Kidney epithelial cell (primary cell): ENCODE results near the gene KCNJ16. TPM values are rescaled to one million over a fixed set of nuclear protein-coding genes. Genes with fewer than 3 reads are reported as not detected.
A peak's percentile ranks its signal among the peaks of the same experiment; 100 is the strongest.

Experiments
- DNase-seq: peaks from one replicate; pipeline ENCODE4 v3.0.0-alpha.2; 2010; ENCODE audit warnings: low read depth
- H3K27me3 ChIP-seq: 2 replicates; pipeline ENCODE4 v1.6.0; 2011; ENCODE audit warnings: low read length; ENCODE audit not compliant: control insufficient read depth, insufficient read depth
- H3K36me3 ChIP-seq: 2 replicates; pipeline ENCODE4 v1.5.1; 2011; ENCODE audit warnings: low read length; ENCODE audit not compliant: control insufficient read depth, insufficient read depth
- H3K4me3 ChIP-seq: 2 replicates; pipeline ENCODE4 v1.5.1; 2011; ENCODE audit warnings: low read depth, mild to moderate bottlenecking, control low read depth, low read length
- CTCF ChIP-seq: IDR thresholded peaks from 2 replicates; pipeline ENCODE4 v1.5.1; 2011; ENCODE audit warnings: mild to moderate bottlenecking, moderate library complexity, low read length, control low read depth, inconsistent platforms; ENCODE audit not compliant: insufficient read depth, poor library complexity, severe bottlenecking
- total RNA-seq: library from RNA; depleted of rRNA; stranded (reverse); fragments of >200 nt; gene quantifications from 2 replicates; pipeline ENCODE4 v1.2.3, GENCODE V29; 2015

The KCNJ16 gene
- total RNA-seq, 1 donor from 2014 or later, result 4.1 TPM

- Histone ChIP-seq H3K27me3 (no peaks in the 10 kb centered on the region), H3K36me3 (no peaks in the 10 kb centered on the region), H3K4me3 (no peak overlapping the region)
- TF ChIP-seq CTCF, result no peak
- DNase-seq, result no peak
These were observed 59.8 kb downstream of the KCNJ16 start for GRCh38 chr17:70134777-70135176.

GRCh38 chr17:70136131-70136530, 61.1 kb downstream of the KCNJ16 start:
- TF ChIP-seq CTCF, result no peak
- no peak overlapping the region for H3K4me3 ChIP-seq
- H3K36me3 ChIP-seq, result no peaks in the 10 kb centered on the region
- H3K27me3 ChIP-seq, result no peaks in the 10 kb centered on the region
- no peak for DNase-seq

- TF ChIP-seq CTCF, result no peak
- DNase-seq, result peak; percentile 51
- no peak overlapping the region for H3K4me3 ChIP-seq
- H3K27me3 ChIP-seq, result no peaks in the 10 kb centered on the region
- no peaks in the 10 kb centered on the region for H3K36me3 ChIP-seq
These were observed 62.6 kb downstream of the KCNJ16 start for GRCh38 chr17:70137451-70138230.

GRCh38 chr17:70138291-70138865, 63.4 kb downstream of the KCNJ16 start:
- no peaks in the 10 kb centered on the region for H3K27me3 ChIP-seq
- peak; percentile 12 for DNase-seq
- no peaks in the 10 kb centered on the region for H3K36me3 ChIP-seq
- no peak overlapping the region for H3K4me3 ChIP-seq
- TF ChIP-seq CTCF, result no peak

GRCh38 chr17:70139449-70139993, 64.5 kb downstream of the KCNJ16 start:
- DNase-seq, result no peak
- no peak for TF ChIP-seq CTCF
- no peaks in the 10 kb centered on the region for H3K27me3 ChIP-seq
- H3K36me3 ChIP-seq, result no peaks in the 10 kb centered on the region
- no peak overlapping the region for H3K4me3 ChIP-seq
